ENCODE data around the gene SYNJ2.

SYNJ2 gene

GRCh38 chr6:158014505-158015187 lies 33.0 kb downstream of the SYNJ2 start:
- no peak for DNase-seq (ENCODE audit: low spot score)

- no peak for DNase-seq (ENCODE audit: low spot score)
Observed at GRCh38 chr6:158015188-158015506, 33.5 kb downstream of the SYNJ2 start.

DNA sequence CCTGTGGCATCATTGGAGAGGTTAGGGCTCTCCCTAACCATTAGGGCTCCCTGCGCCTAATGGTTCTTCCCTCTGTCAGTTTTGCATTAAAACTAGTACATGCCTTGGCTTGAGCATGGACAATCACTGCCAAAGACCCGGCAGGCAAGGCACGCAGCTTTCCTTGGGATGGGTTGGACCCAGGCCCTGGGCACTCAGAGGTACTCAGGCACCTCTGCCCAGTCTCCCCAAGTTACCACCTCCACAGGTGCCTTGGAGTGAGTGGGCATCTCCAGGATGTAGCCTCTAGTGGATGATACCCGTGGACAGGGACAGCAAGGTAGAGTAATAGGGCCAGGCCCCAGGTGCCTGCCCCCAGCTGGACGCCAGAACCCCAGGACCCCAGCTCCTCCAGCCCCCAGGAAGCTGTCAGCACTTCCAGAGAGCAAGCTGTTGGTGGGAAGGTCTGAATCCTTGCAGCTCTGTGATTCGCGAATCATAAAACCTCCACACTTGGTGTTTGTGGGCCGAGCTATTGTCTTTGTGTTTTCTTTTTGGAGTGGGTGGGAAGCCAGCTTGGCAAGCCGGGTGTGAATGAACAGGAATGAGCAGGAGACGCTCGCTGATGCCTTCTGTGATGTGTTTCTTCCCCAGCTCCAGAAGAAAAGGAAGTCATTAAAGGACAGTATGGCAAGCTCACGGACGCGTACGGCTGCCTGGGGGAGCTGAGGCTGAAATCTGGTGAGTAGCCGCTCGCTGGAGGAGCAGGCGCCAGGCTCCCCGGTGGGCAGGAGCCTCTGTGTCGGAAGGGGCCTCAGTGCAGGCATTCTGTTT lies 35.1 kb downstream of the SYNJ2 start:
- DNase-seq (ENCODE audit: low spot score), result no peak

GRCh38 chr6:158017621-158018040 lies 36.0 kb downstream of the SYNJ2 start:
- DNase-seq (ENCODE audit: low spot score), result no peak

- DNase-seq (ENCODE audit: low spot score), result no peak
Observed at GRCh38 chr6:158018041-158018771, 36.5 kb downstream of the SYNJ2 start.

GRCh38 chr6:158018851-158019361 lies 37.2 kb downstream of the SYNJ2 start:
- DNase-seq (ENCODE audit: low spot score), result no peak

DNA sequence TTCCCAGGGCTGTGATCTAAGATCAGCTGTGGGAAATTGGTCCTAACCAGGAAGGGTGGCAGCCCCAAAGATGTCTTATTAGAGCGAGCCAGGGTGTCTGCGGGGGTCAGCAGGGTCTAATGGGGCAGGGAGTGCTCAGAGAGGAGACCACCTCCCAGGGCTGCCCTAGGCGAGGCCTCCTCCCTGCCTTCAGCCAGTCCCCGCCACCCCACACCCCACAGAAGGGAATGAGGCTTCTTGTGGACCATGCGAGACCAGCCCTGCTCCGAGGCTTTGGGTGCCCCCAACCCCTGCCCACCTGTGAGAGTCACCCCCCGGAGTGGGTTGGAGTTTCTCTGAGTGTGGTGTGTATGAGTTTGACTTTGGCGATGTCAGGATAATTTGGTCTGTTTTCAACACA lies 37.8 kb downstream of the SYNJ2 start:
- no peak for DNase-seq (ENCODE audit: low spot score)

GRCh38 chr6:158020272-158020711 lies 38.6 kb downstream of the SYNJ2 start:
- peak; percentile 32 for DNase-seq (ENCODE audit: low spot score)

- DNase-seq (ENCODE audit: low spot score), result no peak
Observed at GRCh38 chr6:158020811-158021210, 39.1 kb downstream of the SYNJ2 start.

- no peak for DNase-seq (ENCODE audit: low spot score)
Observed at GRCh38 chr6:158021376-158021775, 39.7 kb downstream of the SYNJ2 start.

GRCh38 chr6:158021814-158022748 lies 40.4 kb downstream of the SYNJ2 start:
- DNase-seq (ENCODE audit: low spot score), result no peak

- DNase-seq (ENCODE audit: low spot score), result no peak
Observed at GRCh38 chr6:158022749-158023596, 41.3 kb downstream of the SYNJ2 start.

DNA sequence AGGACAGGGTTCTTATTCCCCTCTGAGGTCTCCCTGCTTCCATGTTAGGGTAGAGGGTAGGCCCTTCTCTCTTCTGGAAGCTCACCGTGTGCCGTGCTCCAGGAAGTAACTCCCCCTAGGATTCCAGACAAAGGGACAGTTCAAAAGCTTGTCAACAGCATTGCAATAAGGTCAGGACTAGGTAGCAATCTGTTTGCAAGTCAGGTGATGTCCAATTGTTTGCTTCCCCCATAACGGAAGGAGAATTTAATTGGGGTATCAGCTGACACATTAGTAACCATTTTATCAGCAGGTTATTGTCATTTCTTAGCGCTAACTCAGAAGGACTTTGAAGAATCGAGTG lies 41.9 kb downstream of the SYNJ2 start:
- DNase-seq (ENCODE audit: low spot score), result no peak

- DNase-seq (ENCODE audit: low spot score), result no peak
Observed at GRCh38 chr6:158024566-158025297, 43.1 kb downstream of the SYNJ2 start.

GRCh38 chr6:158026054-158026900 lies 44.6 kb downstream of the SYNJ2 start:
- peak; percentile 61 for DNase-seq (ENCODE audit: low spot score)

DNA sequence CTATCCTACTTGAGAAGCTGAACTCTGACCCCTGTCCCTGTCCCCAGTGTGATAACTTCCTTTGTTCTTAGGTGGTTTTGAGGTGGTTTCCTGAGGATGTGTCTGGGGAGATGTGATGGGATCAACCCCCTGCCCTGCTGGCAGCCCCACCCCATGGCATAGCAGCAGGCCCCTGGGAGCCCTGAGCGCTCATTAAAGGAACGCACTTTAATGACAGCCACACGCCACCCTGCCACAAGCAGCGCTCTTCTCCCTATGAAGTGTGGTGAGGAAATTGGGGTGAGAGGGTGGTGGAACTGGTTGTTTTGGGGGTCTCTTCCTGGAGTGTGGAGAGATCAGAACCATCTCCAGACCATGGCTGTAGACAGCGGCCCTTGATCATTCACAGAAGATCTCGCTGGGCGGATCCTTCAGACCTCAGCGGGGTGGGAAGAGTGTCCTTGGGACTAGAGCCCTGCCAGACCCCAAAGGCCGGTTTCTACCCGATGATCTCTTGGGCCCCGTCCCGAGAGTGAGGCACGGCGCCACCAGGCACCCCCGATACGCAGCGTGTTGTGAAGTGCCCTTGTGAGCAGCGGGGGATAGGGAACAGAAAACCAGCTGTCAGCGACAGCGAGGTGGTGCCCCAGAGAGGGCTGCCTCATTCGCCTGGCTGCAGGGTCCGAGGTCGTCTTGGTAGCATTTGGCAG lies 45.4 kb downstream of the SYNJ2 start:
- no peak for DNase-seq (ENCODE audit: low spot score)

- no peak for DNase-seq (ENCODE audit: low spot score)
Observed at GRCh38 chr6:158027590-158028285, 46.1 kb downstream of the SYNJ2 start.

DNA sequence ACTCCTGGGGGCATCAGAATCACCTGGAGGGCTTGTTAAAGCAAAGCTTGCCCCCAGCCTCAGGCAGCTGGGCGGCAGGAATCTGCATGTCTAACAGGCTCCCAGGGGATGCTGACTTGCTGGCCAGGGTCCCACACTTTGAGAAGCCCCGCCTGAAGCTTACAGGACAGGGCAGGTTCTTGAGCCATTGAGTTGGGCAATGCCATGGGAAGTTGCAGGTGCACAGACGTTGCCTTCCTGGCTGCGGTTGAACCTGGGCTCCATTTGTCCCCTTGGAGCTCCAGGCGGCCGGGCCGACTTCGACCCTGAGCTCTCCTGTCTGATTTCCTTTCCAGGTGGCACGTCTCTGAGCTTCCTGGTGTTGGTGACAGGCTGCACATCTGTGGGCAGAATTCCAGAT lies 46.8 kb downstream of the SYNJ2 start:
- no peak for DNase-seq (ENCODE audit: low spot score)
